MM.1S (cell line): ENCODE results near the gene MFRP.

Experiments
- CTCF ChIP-seq: fragments of 300-600 bp; sonication (generic); IDR thresholded peaks from 2 replicates; pipeline ENCODE4 v1.5.1; 2016; ENCODE audit warnings: antibody characterized with exemption, low read length, mixed read lengths
- EZH2 ChIP-seq: fragments of 300-600 bp; sonication (generic); optimal IDR thresholded peaks from 2 replicates; pipeline ENCODE3; 2017; ENCODE audit warnings: low read depth, mild to moderate bottlenecking, antibody characterized with exemption, low read length, mixed read lengths
- EZH2phosphoT487 ChIP-seq: fragments of 300-600 bp; sonication (generic); IDR thresholded peaks from 2 replicates; pipeline ENCODE4 v1.6.1; 2018; ENCODE audit warnings: antibody characterized with exemption, low read length

DNA sequence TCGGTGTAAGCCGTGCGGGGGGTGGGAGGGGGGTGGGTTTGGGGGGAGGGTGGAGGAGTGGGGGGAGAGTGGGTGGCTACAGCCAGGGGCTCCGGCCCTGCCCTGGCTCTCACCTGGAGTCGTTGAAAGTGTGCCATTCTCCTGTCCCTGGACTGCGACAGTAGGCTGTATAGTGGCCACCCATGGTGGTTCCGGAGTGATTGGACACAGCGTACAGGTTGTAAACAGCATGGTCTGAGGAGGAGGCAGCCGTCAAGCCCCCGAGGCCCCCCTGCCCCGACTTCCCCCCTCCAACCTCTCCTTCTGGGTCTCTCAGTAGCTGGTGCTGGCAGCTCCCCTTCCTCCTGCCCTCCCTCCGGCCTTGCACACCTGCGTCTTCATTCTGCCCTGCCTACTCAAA is 10.6 kb upstream of the MFRP start:
- TF ChIP-seq CTCF: no peak
- no peak for TF ChIP-seq EZH2
- TF ChIP-seq EZH2phosphoT487: no peak
